Measurements from ENCODE around the gene DNAH5.
A peak's percentile ranks its signal among the peaks of the same experiment; 100 is the strongest.

Gene DNAH5

DNA sequence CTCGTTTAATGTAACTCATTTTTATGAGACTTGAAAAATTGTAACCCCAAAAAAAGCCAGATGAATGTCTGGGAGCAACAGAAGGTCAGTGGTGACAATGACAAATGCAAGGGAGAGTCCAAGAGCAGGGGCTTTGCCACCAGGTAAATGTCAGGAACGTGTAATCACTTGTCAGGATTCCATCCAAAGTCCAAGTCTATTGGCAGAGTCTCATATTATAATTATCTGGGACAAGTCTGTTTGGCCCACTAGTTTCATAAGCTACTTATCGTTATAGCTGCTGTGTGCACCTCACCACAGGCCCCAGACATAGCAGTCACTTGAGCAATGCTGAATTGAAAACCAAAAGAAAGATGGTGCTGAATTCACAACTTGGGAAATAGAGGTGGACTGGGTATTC, 180.8 kb downstream of the DNAH5 start:
- TF ChIP-seq, protein P1, sequence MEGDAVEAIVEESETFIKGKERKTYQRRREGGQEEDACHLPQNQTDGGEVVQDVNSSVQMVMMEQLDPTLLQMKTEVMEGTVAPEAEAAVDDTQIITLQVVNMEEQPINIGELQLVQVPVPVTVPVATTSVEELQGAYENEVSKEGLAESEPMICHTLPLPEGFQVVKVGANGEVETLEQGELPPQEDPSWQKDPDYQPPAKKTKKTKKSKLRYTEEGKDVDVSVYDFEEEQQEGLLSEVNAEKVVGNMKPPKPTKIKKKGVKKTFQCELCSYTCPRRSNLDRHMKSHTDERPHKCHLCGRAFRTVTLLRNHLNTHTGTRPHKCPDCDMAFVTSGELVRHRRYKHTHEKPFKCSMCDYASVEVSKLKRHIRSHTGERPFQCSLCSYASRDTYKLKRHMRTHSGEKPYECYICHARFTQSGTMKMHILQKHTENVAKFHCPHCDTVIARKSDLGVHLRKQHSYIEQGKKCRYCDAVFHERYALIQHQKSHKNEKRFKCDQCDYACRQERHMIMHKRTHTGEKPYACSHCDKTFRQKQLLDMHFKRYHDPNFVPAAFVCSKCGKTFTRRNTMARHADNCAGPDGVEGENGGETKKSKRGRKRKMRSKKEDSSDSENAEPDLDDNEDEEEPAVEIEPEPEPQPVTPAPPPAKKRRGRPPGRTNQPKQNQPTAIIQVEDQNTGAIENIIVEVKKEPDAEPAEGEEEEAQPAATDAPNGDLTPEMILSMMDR (IDR thresholded peaks at IDR 0.05; ENCODE audit: low read depth, low read length, missing control alignments) = no peak
- no peak overlapping the region for H3K4me3 ChIP-seq (ENCODE audit: low read depth, low read length)

GRCh38 chr5:13749766-13750165, 194.7 kb downstream of the DNAH5 start:
- Histone ChIP-seq H3K27me3 (replicated peaks) (no peaks in the 10 kb centered on the region), H3K4me3 (ENCODE audit: low read depth, low read length) (no peak overlapping the region), H3K27ac (no peak overlapping the region), H3K36me3 (replicated peaks) (no peaks in the 10 kb centered on the region)
- in situ Hi-C loops (cut with HindIII; ENCODE audit: low pct_ligation_motif_present, low sequenced_read_pairs) = no loop called here
- TF ChIP-seq, protein P1 (IDR thresholded peaks at IDR 0.05; ENCODE audit: low read depth, low read length, missing control alignments) = no peak
- no peak for DNase-seq

More for the DNA sequence above, 180.8 kb downstream of the DNAH5 start:
- Histone ChIP-seq H3K27me3 (replicated peaks) (no peaks in the 10 kb centered on the region), H3K36me3 (replicated peaks) (no peaks in the 10 kb centered on the region), H3K27ac (no peak overlapping the region)
- in situ Hi-C loops (cut with HindIII; ENCODE audit: low pct_ligation_motif_present, low sequenced_read_pairs) = no loop called here
- no peak for DNase-seq

GRCh38 chr5:13746026-13746425, 198.5 kb downstream of the DNAH5 start:
- H3K27me3 ChIP-seq (replicated peaks) = no peaks in the 10 kb centered on the region
- no peak overlapping the region for H3K4me3 ChIP-seq (ENCODE audit: low read depth, low read length)
- no peak overlapping the region for H3K27ac ChIP-seq
- DNase-seq = no peak
- no peaks in the 10 kb centered on the region for H3K36me3 ChIP-seq (replicated peaks)
- in situ Hi-C loops (cut with HindIII; ENCODE audit: low pct_ligation_motif_present, low sequenced_read_pairs) = no loop called here
- TF ChIP-seq, protein P1 (IDR thresholded peaks at IDR 0.05; ENCODE audit: low read depth, low read length, missing control alignments) = no peak

- H3K27ac ChIP-seq = no peak overlapping the region
- TF ChIP-seq, protein P1 (IDR thresholded peaks at IDR 0.05; ENCODE audit: low read depth, low read length, missing control alignments) = no peak
- no peaks in the 10 kb centered on the region for H3K36me3 ChIP-seq (replicated peaks)
- peak; percentile 55 for DNase-seq
- no peaks in the 10 kb centered on the region for H3K27me3 ChIP-seq (replicated peaks)
- in situ Hi-C loops (cut with HindIII; ENCODE audit: low pct_ligation_motif_present, low sequenced_read_pairs) = no loop called here
- no peak overlapping the region for H3K4me3 ChIP-seq (ENCODE audit: low read depth, low read length)
These were observed 199.0 kb downstream of the DNAH5 start for GRCh38 chr5:13745508-13745907.

- Histone ChIP-seq H3K4me3 (ENCODE audit: low read depth, low read length) (no peak overlapping the region), H3K27me3 (replicated peaks) (no peaks in the 10 kb centered on the region), H3K27ac (no peak overlapping the region), H3K36me3 (replicated peaks) (no peaks in the 10 kb centered on the region)
- DNase-seq = no peak
- TF ChIP-seq, protein P1 (IDR thresholded peaks at IDR 0.05; ENCODE audit: low read depth, low read length, missing control alignments) = no peak
- in situ Hi-C loops (cut with HindIII; ENCODE audit: low pct_ligation_motif_present, low sequenced_read_pairs) = no loop called here
These were observed 204.0 kb downstream of the DNAH5 start for GRCh38 chr5:13740471-13740870.

GRCh38 chr5:13739479-13739878, 205.0 kb downstream of the DNAH5 start:
- Histone ChIP-seq H3K36me3 (replicated peaks) (no peaks in the 10 kb centered on the region), H3K27ac (no peak overlapping the region), H3K27me3 (replicated peaks) (no peaks in the 10 kb centered on the region), H3K4me3 (ENCODE audit: low read depth, low read length) (no peak overlapping the region)
- TF ChIP-seq, protein P1 (IDR thresholded peaks at IDR 0.05; ENCODE audit: low read depth, low read length, missing control alignments) = no peak
- no peak for DNase-seq
- in situ Hi-C loops (cut with HindIII; ENCODE audit: low pct_ligation_motif_present, low sequenced_read_pairs) = no loop called here
